HG02642 (cell line): ENCODE data around the gene C5AR1.
"Not testable (repeated sequence)": the region's sequence is repeated elsewhere in the genome, so short reads cannot be mapped to it uniquely, and the experiment has no call there.

Experiments used
- ATAC-seq: cut with Tn5 transposase; IDR thresholded peaks from one replicate; pipeline ENCODE4 v1.9.1; 2021; ENCODE audit warnings: mild to moderate bottlenecking; ENCODE audit not compliant: unreplicated experiment, poor library complexity

The C5AR1 gene

GRCh38 chr19:47358936-47359335, 49.3 kb downstream of the C5AR1 start:
- no peak for ATAC-seq

GRCh38 chr19:47362321-47362720, 52.7 kb downstream of the C5AR1 start:
- no peak for ATAC-seq

- no peak for ATAC-seq
Measured at GRCh38 chr19:47363758-47364531, 54.3 kb downstream of the C5AR1 start.

- ATAC-seq, result not testable (repeated sequence)
Measured at GRCh38 chr19:47365455-47365854, 55.8 kb downstream of the C5AR1 start.

GRCh38 chr19:47370045-47370611, 60.5 kb downstream of the C5AR1 start:
- ATAC-seq, result no peak

GRCh38 chr19:47371261-47371660, 61.6 kb downstream of the C5AR1 start:
- ATAC-seq, result no peak
